Uterus (tissue), 4 donors: ENCODE results near the gene ITLN2. TPM values are rescaled to one million over a fixed set of nuclear protein-coding genes. Genes with fewer than 3 reads are reported as not detected.

Experiments
- DNase-seq, 2 donors: peaks; one replicate each; pipeline ENCODE4 v3.0.0-alpha.2; 2019 to 2020
- H3K27ac ChIP-seq, 2 donors: fragments of 200-600 bp; sonication (generic); 1 replicate in 1 of 2; 2 replicates in 1 of 2; pipeline ENCODE4 v1.5.1; 2016 to 2018
- H3K27me3 ChIP-seq, 2 donors: fragments of 200-600 bp; sonication (generic); one replicate each; pipeline ENCODE4 v1.5.1; 2018 to 2019; ENCODE audit warnings: control low read depth in 1 of 2
- H3K36me3 ChIP-seq, 2 donors: fragments of 200-600 bp; sonication (generic); one replicate each; pipeline ENCODE4 v1.5.1; 2019; ENCODE audit warnings: control low read depth in 1 of 2
- H3K4me1 ChIP-seq, 2 donors: fragments of 200-600 bp; sonication (generic); one replicate each; pipeline ENCODE4 v1.5.1; 2018 to 2019; ENCODE audit warnings: control low read depth in 1 of 2
- H3K4me3 ChIP-seq, 2 donors: fragments of 200-600 bp; sonication (generic); 1 replicate in 1 of 2; 2 replicates in 1 of 2; pipeline ENCODE4 v1.5.1; 2018 to 2019; ENCODE audit warnings: mild to moderate bottlenecking in 1 of 2
- H3K9me3 ChIP-seq, 2 donors: fragments of 200-600 bp; sonication (generic); one replicate each; pipeline ENCODE4 v1.5.1; 2019; ENCODE audit warnings: control low read depth in 1 of 2
- CTCF ChIP-seq, 4 experiments: fragments of 200-600 bp in 2 of 4; fragments of 450-650 bp in 2 of 4; sonication (generic) in 2 of 4; IDR thresholded peaks; one replicate each; pipeline ENCODE4 v1.5.1; 2016 to 2019; ENCODE audit warnings: antibody characterized with exemption in 4 of 4, mild to moderate bottlenecking in 2 of 4, moderate library complexity in 1 of 4
- POLR2A ChIP-seq, 2 donors: fragments of 450-650 bp; IDR thresholded peaks; one replicate each; pipeline ENCODE4 v1.6.1; 2016; ENCODE audit warnings: antibody characterized with exemption in 2 of 2, mild to moderate bottlenecking in 1 of 2, moderate library complexity in 1 of 2
- intact Hi-C: fragments of 100-400 bp; cut with DNase I; formaldehyde crosslinking; loops from one replicate; pipeline ENCODE4 v1.15.1; 2023; ENCODE audit warnings: low total_unique reads
- total RNA-seq, 4 donors: library from RNA; depleted of rRNA in 3 of 4; stranded (reverse); fragments of >200 nt in 3 of 4; gene quantifications; one replicate each; pipeline versions ENCODE4 v1.1.0 to v1.2.4, GENCODE V29; 2014 to 2023
- donor health status: DM: yes; HTN: yes; CAD: no.

ITLN2 gene
- total RNA-seq, result not detected

- DNase-seq, result no peak
- intact Hi-C loops, result no loop called here
- H3K9me3 ChIP-seq, result no peaks in the 10 kb centered on the region
- no peaks in the 10 kb centered on the region for H3K36me3 ChIP-seq
- H3K27ac ChIP-seq, result no peak within 1 kb of the TSS
- no peaks in the 10 kb centered on the region for H3K27me3 ChIP-seq
- TF ChIP-seq CTCF (IDR thresholded peaks at IDR 0.05) (peak in 1 of 4 experiments; percentile 11), POLR2A (IDR thresholded peaks at IDR 0.05) (no peak)
- no peaks in the 10 kb centered on the region for H3K4me1 ChIP-seq
- no peak within 1 kb of the TSS for H3K4me3 ChIP-seq
Measured at GRCh38 chr1:160954158-160955104, at the start of gene ITLN2. Gene ITLN2 (minus strand): TSS chr1:160954809. CDS start chr1:160954741, 68 bp downstream.

- TF ChIP-seq CTCF (IDR thresholded peaks at IDR 0.05) (no peak), POLR2A (IDR thresholded peaks at IDR 0.05) (no peak)
- no peak overlapping the region for H3K27ac ChIP-seq
- H3K9me3 ChIP-seq, result no peaks in the 10 kb centered on the region
- no peaks in the 10 kb centered on the region for H3K27me3 ChIP-seq
- no peaks in the 10 kb centered on the region for H3K36me3 ChIP-seq
- no peak overlapping the region for H3K4me3 ChIP-seq
- DNase-seq, result no peak
- intact Hi-C loops, result no loop called here
- no peaks in the 10 kb centered on the region for H3K4me1 ChIP-seq
Measured at GRCh38 chr1:161001525-161001924, 46.9 kb upstream of the ITLN2 start.

- DNase-seq, result no peak
- no peak overlapping the region for H3K4me3 ChIP-seq
- no peak overlapping the region for H3K27ac ChIP-seq
- no peaks in the 10 kb centered on the region for H3K4me1 ChIP-seq
- no peaks in the 10 kb centered on the region for H3K9me3 ChIP-seq
- intact Hi-C loops, result no loop called here
- no peaks in the 10 kb centered on the region for H3K27me3 ChIP-seq
- no peak for TF ChIP-seq CTCF (IDR thresholded peaks at IDR 0.05)
- H3K36me3 ChIP-seq, result no peaks in the 10 kb centered on the region
Measured at GRCh38 chr1:161000736-161001480, 46.3 kb upstream of the ITLN2 start.

- Histone ChIP-seq H3K27ac (no peak overlapping the region), H3K9me3 (no peaks in the 10 kb centered on the region), H3K36me3 (no peaks in the 10 kb centered on the region), H3K4me3 (no peak overlapping the region), H3K4me1 (no peaks in the 10 kb centered on the region), H3K27me3 (no peaks in the 10 kb centered on the region)
- DNase-seq, result no peak
- intact Hi-C loops, result no loop called here
- no peak for TF ChIP-seq CTCF (IDR thresholded peaks at IDR 0.05)
- TF ChIP-seq POLR2A (IDR thresholded peaks at IDR 0.05), result no peak
Measured at GRCh38 chr1:160999376-160999775, 44.8 kb upstream of the ITLN2 start.
